Measurements from ENCODE around the gene VAMP1. TPM values are rescaled to one million over a fixed set of nuclear protein-coding genes. Genes with fewer than 3 reads are reported as not detected.

The VAMP1 gene
- total RNA-seq, 1 experiment from 2014 or later: 10.3 TPM

DNA sequence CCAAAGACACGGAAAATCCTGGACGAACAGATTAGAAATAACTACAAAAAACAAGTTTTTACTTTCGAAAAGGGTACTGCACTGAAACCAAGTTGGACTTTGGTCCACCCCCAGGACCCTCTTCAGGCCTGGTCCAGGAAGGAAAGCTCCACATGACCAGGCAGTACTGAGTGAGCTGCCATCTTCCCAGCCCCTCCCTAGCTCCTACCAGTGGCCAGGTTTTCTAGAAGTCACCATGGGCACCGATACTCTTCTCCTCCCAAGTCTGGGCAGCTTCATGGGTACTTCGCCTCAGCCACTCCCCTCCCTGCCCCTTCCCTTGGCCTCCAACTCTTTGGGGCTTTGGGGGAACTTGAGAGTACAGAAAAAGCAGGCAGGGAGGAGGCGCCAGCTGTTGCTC lies 6.6 kb downstream of the VAMP1 start:
- no peaks in the 10 kb centered on the region for H3K23me2 ChIP-seq (ENCODE audit: insufficient read length, low read depth, low read length, poor library complexity, severe bottlenecking)
- H4K5ac ChIP-seq (ENCODE audit: insufficient read length, low read depth, low read length): no peak overlapping the region
- H2BK12ac ChIP-seq (ENCODE audit: insufficient read length, low read depth, low read length): no peak overlapping the region
- H4K8ac ChIP-seq (replicated peaks; ENCODE audit: insufficient read length, low read depth, low read length): no peak overlapping the region
- no peak overlapping the region for H2AK5ac ChIP-seq (ENCODE audit: insufficient read length, low read length)
- H3K27me3 Mint-ChIP-seq (ENCODE audit: low read depth): no peaks in the 10 kb centered on the region
- no peaks in the 10 kb centered on the region for H3K9me3 ChIP-seq (ENCODE audit: control insufficient read depth, low read depth, low read length)
- no peak overlapping the region for H3K18ac ChIP-seq (ENCODE audit: insufficient read length, low read depth, low read length)
- no peak overlapping the region for H3K9ac ChIP-seq (ENCODE audit: extremely low read depth, insufficient read length, low read length)
- H2BK120ac ChIP-seq (ENCODE audit: low read depth, low read length, poor library complexity, severe bottlenecking): no peak overlapping the region
- H3K4me2 ChIP-seq (ENCODE audit: insufficient read depth, insufficient read length, low read length): no peak overlapping the region
- no peak overlapping the region for H3T11ph ChIP-seq (ENCODE audit: low read length)
- no peak overlapping the region for H2BK5ac ChIP-seq (ENCODE audit: insufficient read length, low read length)
- H3K4ac ChIP-seq (ENCODE audit: low read depth, low read length): no peak overlapping the region
- H3K27ac Mint-ChIP-seq: 0 out of 7 replicates have a peak overlapping the region, but pooled peaks of 1 of the 3 experiments have one; percentile 37
- H3K27ac ChIP-seq (ENCODE audit: insufficient read length, low read depth, low read length): no peak overlapping the region
- no peaks in the 10 kb centered on the region for H3K9me3 Mint-ChIP-seq
- H3K79me1 ChIP-seq (ENCODE audit: insufficient read depth, low read depth, low read length, poor library complexity, severe bottlenecking): no peaks in the 10 kb centered on the region
- H3K79me2 ChIP-seq (ENCODE audit: insufficient read depth, low read length): no peaks in the 10 kb centered on the region; the same call in 1 of the 2 replicates
- no peak overlapping the region for H4K91ac ChIP-seq (ENCODE audit: insufficient read length, low read depth, low read length)
- no peak overlapping the region for H3K4me3 Mint-ChIP-seq
- DNase-seq: no peak
- no peaks in the 10 kb centered on the region for H4K20me1 ChIP-seq (ENCODE audit: control insufficient read depth, insufficient read depth, insufficient read length)
- no peak overlapping the region for H2AFZ ChIP-seq (ENCODE audit: low read length)
- H2BK15ac ChIP-seq (ENCODE audit: low read depth, low read length): no peak overlapping the region
- no peaks in the 10 kb centered on the region for H3K4me1 ChIP-seq (ENCODE audit: insufficient read depth, low read length)
- no peak overlapping the region for H3K14ac ChIP-seq (ENCODE audit: insufficient read depth, low read length)
- TF ChIP-seq, protein P1, sequence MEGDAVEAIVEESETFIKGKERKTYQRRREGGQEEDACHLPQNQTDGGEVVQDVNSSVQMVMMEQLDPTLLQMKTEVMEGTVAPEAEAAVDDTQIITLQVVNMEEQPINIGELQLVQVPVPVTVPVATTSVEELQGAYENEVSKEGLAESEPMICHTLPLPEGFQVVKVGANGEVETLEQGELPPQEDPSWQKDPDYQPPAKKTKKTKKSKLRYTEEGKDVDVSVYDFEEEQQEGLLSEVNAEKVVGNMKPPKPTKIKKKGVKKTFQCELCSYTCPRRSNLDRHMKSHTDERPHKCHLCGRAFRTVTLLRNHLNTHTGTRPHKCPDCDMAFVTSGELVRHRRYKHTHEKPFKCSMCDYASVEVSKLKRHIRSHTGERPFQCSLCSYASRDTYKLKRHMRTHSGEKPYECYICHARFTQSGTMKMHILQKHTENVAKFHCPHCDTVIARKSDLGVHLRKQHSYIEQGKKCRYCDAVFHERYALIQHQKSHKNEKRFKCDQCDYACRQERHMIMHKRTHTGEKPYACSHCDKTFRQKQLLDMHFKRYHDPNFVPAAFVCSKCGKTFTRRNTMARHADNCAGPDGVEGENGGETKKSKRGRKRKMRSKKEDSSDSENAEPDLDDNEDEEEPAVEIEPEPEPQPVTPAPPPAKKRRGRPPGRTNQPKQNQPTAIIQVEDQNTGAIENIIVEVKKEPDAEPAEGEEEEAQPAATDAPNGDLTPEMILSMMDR (conservative IDR thresholded peaks at IDR 0.05): no peak
- no CpG with 5 or more reads among the region's 6 CpGs for WGBS (ENCODE audit: extremely low coverage, insufficient read length, low lambda C conversion rate)
- H3K23ac ChIP-seq (ENCODE audit: insufficient read length, low read depth, low read length): no peak overlapping the region
- H3K4me1 Mint-ChIP-seq: peaks cover 2 to 14% of the 10 kb centered on the region in 2 experiments
- peaks cover 33 to 82% (median 62%) of the 10 kb centered on the region in 3 experiments for H3K36me3 Mint-ChIP-seq (ENCODE audit: insufficient read depth in 1 of 3, low read depth in 3 of 3)
- no peak overlapping the region for H3K56ac ChIP-seq (ENCODE audit: insufficient read length, low read depth, low read length)
- H2BK20ac ChIP-seq (ENCODE audit: low read depth, low read length, poor library complexity, severe bottlenecking): no peak overlapping the region
- no peaks in the 10 kb centered on the region for H3K27me3 ChIP-seq (ENCODE audit: insufficient read depth, low read length)

Data from H9 (cell line).